GM12878 (cell line): Measurements from ENCODE around the gene VIPR2. TPM values are rescaled to one million over a fixed set of nuclear protein-coding genes. Genes with fewer than 3 reads are reported as not detected.

Experiments
- ATAC-seq: fragments of 200-7000 bp; cut with Tn5 transposase; 3 replicates; pipeline ENCODE4 v1.9.1; 2020; ENCODE audit warnings: mild to moderate bottlenecking, moderate library complexity
- BruUV-seq: library from RNA; stranded (reverse); fragments of 400-500 nt; replicated peaks from 2 replicates; lab custom pipeline; 2021; lab: Mats Ljungman, UMichigan
- CTCF ChIA-PET: fragments of 300-600 bp; sonication (Branson Sonifier 250); formaldehyde crosslinking; extraction: SDS; loops from one replicate; lab custom pipeline; 2021; ENCODE audit warnings: inconsistent platforms; lab: Yijun Ruan, JAX
- POLR2A ChIA-PET: fragments of 350-600 bp; formaldehyde crosslinking; extraction: SDS; loops from one replicate; lab custom pipeline; 2021; ENCODE audit warnings: inconsistent platforms; lab: Charles Lee
- RAD21 ChIA-PET: fragments of 300-600 bp; sonication (Branson Sonifier 250); formaldehyde crosslinking; loops from one replicate; lab custom pipeline; 2023; ENCODE audit warnings: antibody characterized with exemption; ENCODE audit not compliant: unreplicated experiment; lab: Charles Lee
- SMC1A ChIA-PET: fragments of 300-600 bp; sonication (Branson Sonifier 250); formaldehyde crosslinking; loops from one replicate; lab custom pipeline; 2023; ENCODE audit not compliant: unreplicated experiment, uncharacterized antibody; lab: Charles Lee
- DNase-seq: peaks from one replicate; pipeline ENCODE4 v3.0.0-alpha.2; 2011; ENCODE audit warnings: low read depth, low spot score
- FAIRE-seq: peaks from 3 replicates; lab custom pipeline; 2011; peaks lifted over from hg19 to GRCh38; lab: Jason Lieb, UNC
- H2AFZ ChIP-seq: 2 replicates; pipeline ENCODE4 v1.6.0; 2011; ENCODE audit warnings: low read depth, low read length, control low read depth; ENCODE audit not compliant: control insufficient read depth
- H3K27ac ChIP-seq: 2 replicates; pipeline ENCODE4 v1.5.1; 2011; ENCODE audit warnings: control low read depth; ENCODE audit not compliant: control insufficient read depth, insufficient read depth
- H3K27me3 ChIP-seq, 2 experiments: replicated peaks in 1 of 2; 2 replicates each; pipeline versions ENCODE4 v1.6.0 to v1.6.1; 2011; ENCODE audit warnings: low read length in 1 of 2; ENCODE audit not compliant: control insufficient read depth in 2 of 2, insufficient read depth in 2 of 2
- H3K36me3 ChIP-seq, 2 experiments: 2 replicates each; pipeline ENCODE4 v1.5.1; 2011; ENCODE audit warnings: low read length in 1 of 2; ENCODE audit not compliant: control insufficient read depth in 2 of 2, insufficient read depth in 2 of 2
- H3K4me1 ChIP-seq: 2 replicates; pipeline ENCODE4 v1.6.1; 2011; ENCODE audit warnings: mild to moderate bottlenecking, low read length, moderate library complexity, mixed read lengths; ENCODE audit not compliant: control insufficient read depth, insufficient read depth
- H3K4me2 ChIP-seq: 2 replicates; pipeline ENCODE4 v1.6.0; 2011; ENCODE audit warnings: control low read depth; ENCODE audit not compliant: control insufficient read depth, insufficient read depth
- H3K4me3 ChIP-seq: fragments of 200-600 bp; sonication (generic); 2 replicates; pipeline ENCODE4 v1.5.1; 2016
- H3K79me2 ChIP-seq: 2 replicates; pipeline ENCODE4 v1.6.0; 2011; ENCODE audit warnings: low read length; ENCODE audit not compliant: control insufficient read depth, insufficient read depth
- H3K9ac ChIP-seq: 2 replicates; pipeline ENCODE4 v1.8.0; 2011; ENCODE audit warnings: low read length, control low read depth, mixed read lengths; ENCODE audit not compliant: control insufficient read depth, insufficient read depth
- H3K9me3 ChIP-seq: replicated peaks from 3 replicates; pipeline ENCODE4 v1.5.1; 2011; ENCODE audit warnings: mild to moderate bottlenecking, low read length; ENCODE audit not compliant: control insufficient read depth, insufficient read depth
- H4K20me1 ChIP-seq: 2 replicates; pipeline ENCODE4 v1.6.0; 2011; ENCODE audit not compliant: control insufficient read depth, insufficient read depth
- CHD1 ChIP-seq: IDR thresholded peaks from 2 replicates; pipeline ENCODE4 v1.6.1; 2012; ENCODE audit warnings: low read depth, low read length, improper control_type of control experiment
- EED ChIP-seq: sonication (generic); IDR thresholded peaks from 2 replicates; pipeline ENCODE4 v1.6.1; 2016; ENCODE audit warnings: antibody characterized with exemption, low read depth
- NFXL1 ChIP-seq: fragments of 450-650 bp; IDR thresholded peaks from 2 replicates; pipeline ENCODE4 v1.6.1; 2017; ENCODE audit warnings: antibody characterized with exemption, mild to moderate bottlenecking, borderline replicate concordance
- RBBP5 ChIP-seq: fragments of 200-600 bp; sonication (generic); conservative IDR thresholded peaks from 2 replicates; pipeline ENCODE4 v1.6.1; 2016
- RCOR1 ChIP-seq: conservative IDR thresholded peaks from 2 replicates; pipeline ENCODE4 v1.6.1; 2012; ENCODE audit warnings: low read depth, low read length, improper control_type of control experiment
- RFX5 ChIP-seq: IDR thresholded peaks from 2 replicates; pipeline ENCODE4 v1.6.1; 2011; ENCODE audit warnings: low read depth, low read length, improper control_type of control experiment
- TCF12 ChIP-seq: IDR thresholded peaks from 2 replicates; pipeline ENCODE4 v1.6.1; 2011; ENCODE audit warnings: low read depth, mild to moderate bottlenecking, low read length
- WGBS: methylation state at CpG from one replicate; pipeline ENCODE4 v1.1.6; 2016; ENCODE audit warnings: low lambda C conversion rate; ENCODE audit not compliant: insufficient replicate concordance, insufficient coverage; ENCODE audit errors: missing lambda C conversion rate; 5-methylcytosine and 5-hydroxymethylcytosine counted together
- in situ Hi-C: fragments of 300-500 bp; cut with MboI; formaldehyde crosslinking; loops from 9 replicates; pipeline ENCODE4 v1.14.3; 2018; ENCODE audit warnings: mixed read lengths
- intact Hi-C: fragments of 100-400 bp; cut with micrococcal nuclease; formaldehyde crosslinking; loops from one replicate; pipeline ENCODE4 v1.14.2; 2022; ENCODE audit not compliant: unreplicated experiment
- polyA plus RNA-seq, 11 experiments: library from polyadenylated mRNA; depleted of rRNA in 4 of 11; unstranded in 6 of 11; stranded (reverse) in 5 of 11; fragments of >200 nt; fragmentation: Nextera tagmentation in 4 of 11; fragmentation: Illumina TruSeq in 1 of 11; extraction: Ambion mirVana in 4 of 11; extraction: Trizol in 1 of 11; gene quantifications; 1 replicate in 1 of 11; 2 replicates in 10 of 11; pipeline versions ENCODE4 v1.2.1 to v1.2.3, GENCODE V29; 2011 to 2016; ENCODE audit warnings: inconsistent platforms in 2 of 11, missing spikeins in 2 of 11, low read depth in 1 of 11
- total RNA-seq, 4 experiments: library from RNA; depleted of rRNA in 3 of 4; stranded (reverse); fragments of >200 nt in 3 of 4; fragmentation: Illumina TruSeq in 1 of 4; extraction: Trizol in 1 of 4; gene quantifications; 2 replicates each; pipeline versions ENCODE4 v1.2.1 to v1.2.3, GENCODE V29; 2013 to 2021
- TF ChIP-seq, protein P1 (sequence below): fragments of 450-650 bp; IDR thresholded peaks from 2 replicates; pipeline ENCODE4 v1.6.1; 2016; ENCODE audit warnings: mild to moderate bottlenecking
- TF ChIP-seq, protein P2 (sequence below): IDR thresholded peaks from 2 replicates; pipeline ENCODE4 v1.6.1; 2012; ENCODE audit warnings: low read depth, low read length, improper control_type of control experiment
- TF ChIP-seq, protein P3 (sequence below): fragments of 450-650 bp; IDR thresholded peaks from 2 replicates; pipeline ENCODE4 v1.6.1; 2017; ENCODE audit warnings: borderline replicate concordance

The VIPR2 gene
- total and polyA plus RNA-seq, 10 of the 15 experiments (the other 5 are each of a cell fraction or from before 2014, with no cell fraction given) = not detected

DNA sequence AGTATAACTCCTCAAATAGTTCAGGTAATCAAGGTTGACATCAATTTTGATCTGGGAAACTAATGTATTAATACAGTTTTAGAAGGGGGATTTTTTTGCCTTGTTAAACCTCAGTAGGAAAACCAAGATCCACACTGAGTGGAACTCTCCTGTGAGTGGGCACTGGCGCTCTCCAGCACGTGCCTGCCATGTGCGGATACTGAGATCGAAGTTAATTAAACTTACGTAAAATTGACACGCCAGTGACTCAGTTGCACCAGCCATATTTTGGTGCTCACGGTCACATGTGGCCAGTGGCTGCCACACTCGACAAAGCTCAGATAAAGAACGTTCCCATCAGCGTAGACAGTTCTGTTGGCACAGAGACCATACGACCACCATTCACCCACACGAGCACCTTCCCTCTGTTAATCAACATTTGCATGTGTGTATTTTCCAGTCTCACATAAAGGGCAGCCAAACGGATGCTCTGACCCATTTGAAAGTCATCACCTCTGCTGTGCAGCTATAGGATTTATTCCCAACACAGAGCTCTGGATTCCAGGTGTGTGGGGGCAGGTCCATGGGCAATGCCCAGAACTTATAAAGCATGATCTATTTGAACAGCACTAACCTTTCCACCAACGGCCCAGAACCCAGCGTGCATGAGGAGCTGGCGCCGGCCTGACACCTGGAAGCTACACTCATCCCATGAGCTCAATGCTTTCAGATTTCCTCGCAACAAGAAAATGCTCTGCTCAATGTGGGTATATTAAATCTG is 77.7 kb downstream of the VIPR2 start:
- Histone ChIP-seq H3K9ac (no peak overlapping the region), H3K27me3 (no peaks in the 10 kb centered on the region), H3K4me1 (peaks cover 4% of the 10 kb centered on the region; the same call in 1 of the 2 replicates), H3K4me3 (no peak overlapping the region), H3K9me3 (no peaks in the 10 kb centered on the region; the same call in 2 of the 3 replicates), H3K79me2 (no peaks in the 10 kb centered on the region), H3K4me2 (no peak overlapping the region), H3K27ac (no peak overlapping the region), H4K20me1 (no peaks in the 10 kb centered on the region), H3K36me3 (no peaks in the 10 kb centered on the region), H2AFZ (no peak overlapping the region)
- DNase-seq (no peak), FAIRE-seq (no peak), ATAC-seq (no peak)
- no TSS peak for BruUV-seq
- WGBS = 61% methylated on average over 18 of the region's 18 CpGs
- in situ Hi-C loops (no loop called here), intact Hi-C loops (no loop called here)
- CTCF ChIA-PET = no interaction called here
- SMC1A ChIA-PET = no interaction called here
- TF ChIP-seq, protein P1, sequence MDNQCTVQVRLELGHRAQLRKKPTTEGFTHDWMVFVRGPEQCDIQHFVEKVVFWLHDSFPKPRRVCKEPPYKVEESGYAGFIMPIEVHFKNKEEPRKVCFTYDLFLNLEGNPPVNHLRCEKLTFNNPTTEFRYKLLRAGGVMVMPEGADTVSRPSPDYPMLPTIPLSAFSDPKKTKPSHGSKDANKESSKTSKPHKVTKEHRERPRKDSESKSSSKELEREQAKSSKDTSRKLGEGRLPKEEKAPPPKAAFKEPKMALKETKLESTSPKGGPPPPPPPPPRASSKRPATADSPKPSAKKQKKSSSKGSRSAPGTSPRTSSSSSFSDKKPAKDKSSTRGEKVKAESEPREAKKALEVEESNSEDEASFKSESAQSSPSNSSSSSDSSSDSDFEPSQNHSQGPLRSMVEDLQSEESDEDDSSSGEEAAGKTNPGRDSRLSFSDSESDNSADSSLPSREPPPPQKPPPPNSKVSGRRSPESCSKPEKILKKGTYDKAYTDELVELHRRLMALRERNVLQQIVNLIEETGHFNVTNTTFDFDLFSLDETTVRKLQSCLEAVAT = no peak
- TF ChIP-seq EED = no peak
- POLR2A ChIA-PET = no interaction called here
- RAD21 ChIA-PET = no interaction called here

DNA sequence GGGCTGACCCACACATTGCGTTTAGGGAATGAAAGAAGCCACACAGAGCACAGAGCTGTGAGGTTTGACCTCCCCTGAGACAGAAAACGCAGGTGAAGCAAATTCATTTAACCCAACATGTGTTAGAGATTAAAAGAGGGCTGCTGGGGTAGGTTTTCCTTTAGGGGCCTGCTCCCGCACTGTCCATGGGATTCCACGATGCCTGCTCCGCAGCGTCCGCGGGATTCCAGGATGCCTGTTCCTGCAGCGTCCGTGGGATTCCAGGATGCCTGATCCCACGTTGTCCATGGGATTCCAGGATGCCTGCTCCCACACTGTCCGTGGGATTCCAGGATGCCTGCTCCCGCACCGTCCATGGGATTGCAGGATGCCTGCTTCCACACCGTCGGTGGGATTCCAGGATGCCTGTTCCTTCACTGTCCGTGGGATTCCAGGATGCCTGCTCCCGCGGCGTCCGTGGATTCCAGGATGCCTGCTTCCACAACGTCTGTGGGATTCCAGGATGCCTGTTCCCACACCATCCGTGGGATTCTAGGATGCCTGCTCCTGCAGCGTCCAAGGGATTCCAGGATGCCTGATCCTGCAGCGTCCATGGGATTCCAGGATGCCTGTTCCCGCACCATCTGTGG is 78.7 kb downstream of the VIPR2 start:
- in situ Hi-C loops = no loop called here
- RAD21 ChIA-PET = no interaction called here
- FAIRE-seq = no peak
- TF ChIP-seq NFXL1 (no peak), RCOR1 (no peak), TCF12 (no peak), CHD1 (no peak), EED (no peak), RFX5 (no peak), RBBP5 (no peak)
- TF ChIP-seq, protein P2, sequence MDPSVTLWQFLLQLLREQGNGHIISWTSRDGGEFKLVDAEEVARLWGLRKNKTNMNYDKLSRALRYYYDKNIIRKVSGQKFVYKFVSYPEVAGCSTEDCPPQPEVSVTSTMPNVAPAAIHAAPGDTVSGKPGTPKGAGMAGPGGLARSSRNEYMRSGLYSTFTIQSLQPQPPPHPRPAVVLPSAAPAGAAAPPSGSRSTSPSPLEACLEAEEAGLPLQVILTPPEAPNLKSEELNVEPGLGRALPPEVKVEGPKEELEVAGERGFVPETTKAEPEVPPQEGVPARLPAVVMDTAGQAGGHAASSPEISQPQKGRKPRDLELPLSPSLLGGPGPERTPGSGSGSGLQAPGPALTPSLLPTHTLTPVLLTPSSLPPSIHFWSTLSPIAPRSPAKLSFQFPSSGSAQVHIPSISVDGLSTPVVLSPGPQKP = no peak
- TF ChIP-seq, protein P3, sequence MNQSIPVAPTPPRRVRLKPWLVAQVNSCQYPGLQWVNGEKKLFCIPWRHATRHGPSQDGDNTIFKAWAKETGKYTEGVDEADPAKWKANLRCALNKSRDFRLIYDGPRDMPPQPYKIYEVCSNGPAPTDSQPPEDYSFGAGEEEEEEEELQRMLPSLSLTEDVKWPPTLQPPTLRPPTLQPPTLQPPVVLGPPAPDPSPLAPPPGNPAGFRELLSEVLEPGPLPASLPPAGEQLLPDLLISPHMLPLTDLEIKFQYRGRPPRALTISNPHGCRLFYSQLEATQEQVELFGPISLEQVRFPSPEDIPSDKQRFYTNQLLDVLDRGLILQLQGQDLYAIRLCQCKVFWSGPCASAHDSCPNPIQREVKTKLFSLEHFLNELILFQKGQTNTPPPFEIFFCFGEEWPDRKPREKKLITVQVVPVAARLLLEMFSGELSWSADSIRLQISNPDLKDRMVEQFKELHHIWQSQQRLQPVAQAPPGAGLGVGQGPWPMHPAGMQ = no peak

More for the DNA sequence above, 78.7 kb downstream of the VIPR2 start:
- ChIA-PET POLR2A (no interaction called here), SMC1A (no interaction called here), CTCF (no interaction called here)
- no peak overlapping the region for H2AFZ ChIP-seq
- no peaks in the 10 kb centered on the region for H3K79me2 ChIP-seq
- H3K4me3 ChIP-seq = no peak overlapping the region
- no peak for DNase-seq
- no peak overlapping the region for H3K27ac ChIP-seq
- no peaks in the 10 kb centered on the region for H3K36me3 ChIP-seq
- H3K9ac ChIP-seq = no peak overlapping the region
- no peaks in the 10 kb centered on the region for H4K20me1 ChIP-seq
- peaks cover under 1% of the 10 kb centered on the region; the same call in 1 of the 2 replicates for H3K4me1 ChIP-seq
- H3K9me3 ChIP-seq = no peaks in the 10 kb centered on the region; the same call in 2 of the 3 replicates
- intact Hi-C loops = no loop called here
- WGBS = 58% methylated on average over 24 of the region's 26 CpGs
- no peaks in the 10 kb centered on the region for H3K27me3 ChIP-seq
- ATAC-seq = no peak
- no peak overlapping the region for H3K4me2 ChIP-seq
- BruUV-seq = no TSS peak
